SH-SY5Y (cell line): Measurements from ENCODE around the gene SHH.

Source experiments
- GATA2 ChIP-seq: IDR thresholded peaks from 2 replicates; pipeline ENCODE4 v1.6.1; 2011; ENCODE audit warnings: mild to moderate bottlenecking, low read depth, low read length
- GATA3 ChIP-seq: IDR thresholded peaks from 2 replicates; pipeline ENCODE4 v1.6.1; 2011; ENCODE audit warnings: low read depth, mild to moderate bottlenecking, low read length, moderate library complexity

GRCh38 chr7:155850766-155851678, 38.8 kb upstream of the SHH start:
- no peak for TF ChIP-seq GATA2
- TF ChIP-seq GATA3, result no peak
